WTC11 (cell line): ENCODE measurements around the gene DMBX1. TPM values are rescaled to one million over a fixed set of nuclear protein-coding genes. Genes with fewer than 3 reads are reported as not detected.

Experiments
- ATAC-seq: fragments of 200-7000 bp; cut with Tn5 transposase; 2 replicates; pipeline ENCODE4 v1.10.0; 2021; ENCODE audit warnings: mild to moderate bottlenecking, moderate library complexity
- CTCF ChIA-PET: fragments of 300-600 bp; sonication (Branson Sonifier 250); formaldehyde crosslinking; loops from one replicate; lab custom pipeline; 2021; ENCODE audit warnings: antibody characterized with exemption; lab: Charles Lee
- POLR2A ChIA-PET: fragments of 350-600 bp; sonication (Branson Sonifier 250); formaldehyde crosslinking; loops from one replicate; lab custom pipeline; 2021; ENCODE audit warnings: antibody characterized with exemption; lab: Charles Lee
- DNase-seq: peaks from one replicate; pipeline ENCODE4 v3.0.0; 2021; ENCODE audit warnings: low spot score
- H3K27ac Mint-ChIP-seq: 2 replicates; pipeline ENCODE4 v1.8.0; 2021; ENCODE audit warnings: mixed read lengths
- H3K27me3 Mint-ChIP-seq: 2 replicates; pipeline ENCODE4 v1.8.0; 2021; ENCODE audit warnings: low read depth, mild to moderate bottlenecking, moderate library complexity, mixed read lengths
- H3K36me3 Mint-ChIP-seq: 2 replicates; pipeline ENCODE4 v1.8.0; 2021; ENCODE audit warnings: mixed read lengths
- H3K4me1 Mint-ChIP-seq: 2 replicates; pipeline ENCODE4 v1.8.0; 2022; ENCODE audit warnings: mixed read lengths
- H3K4me3 Mint-ChIP-seq: 2 replicates; pipeline ENCODE4 v1.8.0; 2021; ENCODE audit warnings: mild to moderate bottlenecking, moderate library complexity, mixed read lengths
- H3K9me3 Mint-ChIP-seq: 2 replicates; pipeline ENCODE4 v1.8.0; 2021; ENCODE audit warnings: mixed read lengths
- CREM ChIP-seq: sonication (generic); formaldehyde crosslinking; IDR thresholded peaks from 2 replicates; pipeline ENCODE4 v1.8.1; 2022; ENCODE audit warnings: mild to moderate bottlenecking, missing genetic modification reagents, moderate library complexity
- ESRRA ChIP-seq: sonication (generic); formaldehyde crosslinking; IDR thresholded peaks from 2 replicates; pipeline ENCODE4 v1.8.1; 2022; ENCODE audit warnings: mild to moderate bottlenecking, missing genetic modification reagents, borderline replicate concordance
- ETV6 ChIP-seq: sonication (generic); formaldehyde crosslinking; IDR thresholded peaks from 2 replicates; pipeline ENCODE4 v1.8.1; 2022; ENCODE audit warnings: mild to moderate bottlenecking, missing genetic modification reagents
- FOXJ3 ChIP-seq: sonication (generic); formaldehyde crosslinking; IDR thresholded peaks from 2 replicates; pipeline ENCODE4 v1.9.0; 2021; ENCODE audit warnings: missing genetic modification reagents, mild to moderate bottlenecking, borderline replicate concordance
- JAZF1 ChIP-seq: fragments of 250-450 bp; sonication (Bioruptor Pico); IDR thresholded peaks from 2 replicates; pipeline ENCODE4 v1.9.0; 2021; ENCODE audit warnings: moderate library complexity, mild to moderate bottlenecking, inconsistent platforms
- OVOL2 ChIP-seq: fragments of 250-450 bp; sonication (Bioruptor Pico); IDR thresholded peaks from 2 replicates; pipeline ENCODE4 v1.9.0; 2021; ENCODE audit warnings: mild to moderate bottlenecking, borderline replicate concordance
- TCF7 ChIP-seq: sonication (generic); formaldehyde crosslinking; IDR thresholded peaks from 2 replicates; pipeline ENCODE4 v1.8.0; 2022; ENCODE audit warnings: mild to moderate bottlenecking, low read depth, missing genetic modification reagents, moderate library complexity
- TEAD1 ChIP-seq: sonication (generic); formaldehyde crosslinking; IDR thresholded peaks from 2 replicates; pipeline ENCODE4 v1.8.0; 2022; ENCODE audit warnings: mild to moderate bottlenecking, missing genetic modification reagents
- ZBTB21 ChIP-seq: sonication (generic); formaldehyde crosslinking; IDR thresholded peaks from 2 replicates; pipeline ENCODE4 v1.8.1; 2023; ENCODE audit warnings: mild to moderate bottlenecking, missing genetic modification reagents, borderline replicate concordance
- ZNF121 ChIP-seq: sonication (generic); formaldehyde crosslinking; IDR thresholded peaks from 2 replicates; pipeline ENCODE4 v1.8.0; 2023; ENCODE audit warnings: missing genetic modification reagents
- total RNA-seq: library from RNA; stranded (reverse); gene quantifications from 3 replicates; pipeline ENCODE4 v1.2.3, GENCODE V29; 2021
- TF ChIP-seq, protein P1 (sequence below): fragments of 250-450 bp; sonication (Bioruptor Pico); conservative IDR thresholded peaks from 2 replicates; pipeline ENCODE4 v1.9.0; 2021; ENCODE audit warnings: mild to moderate bottlenecking
- TF ChIP-seq, protein P2 (sequence below): fragments of 200-600 bp; IDR thresholded peaks from 2 replicates; pipeline ENCODE4 v1.8.0; 2022; ENCODE audit warnings: antibody characterized with exemption
- TF ChIP-seq, protein P3 (sequence below): sonication (generic); formaldehyde crosslinking; IDR thresholded peaks from 2 replicates; pipeline ENCODE4 v1.8.1; 2023; ENCODE audit warnings: mild to moderate bottlenecking, missing genetic modification reagents
- TF ChIP-seq, protein P4 (sequence below): sonication (generic); formaldehyde crosslinking; IDR thresholded peaks from 2 replicates; pipeline ENCODE4 v1.8.1; 2023; ENCODE audit warnings: mild to moderate bottlenecking, moderate library complexity, missing genetic modification reagents

The DMBX1 gene
- total RNA-seq, 1 experiment from 2014 or later, result 3.7 TPM

DNA sequence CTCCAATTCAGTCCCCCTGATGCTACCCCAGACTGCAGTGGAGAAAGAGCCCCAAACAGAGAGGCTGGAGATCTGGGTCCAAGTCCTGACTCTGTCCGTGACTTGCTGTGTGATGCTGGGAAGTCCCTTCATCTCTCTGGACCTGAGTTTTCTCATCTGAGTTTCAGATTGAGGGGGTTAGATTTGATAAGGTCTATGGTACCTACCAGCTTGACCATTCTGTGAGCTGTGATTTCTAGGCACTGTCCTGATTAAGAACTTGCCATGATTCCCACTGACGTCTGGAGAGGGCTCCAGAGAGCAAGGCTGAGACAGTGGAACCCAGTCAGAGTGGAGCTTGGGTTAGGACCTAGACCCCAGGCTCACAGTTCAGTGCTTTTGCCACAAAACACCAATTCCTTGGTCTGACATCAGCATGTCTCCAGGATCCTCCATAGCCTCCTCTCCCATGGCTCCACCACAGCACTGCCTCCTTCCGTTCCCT, 43.8 kb upstream of the DMBX1 start:
- Mint-ChIP-seq H3K4me1 (peaks cover 43% of the 10 kb centered on the region), H3K36me3 (no peaks in the 10 kb centered on the region), H3K9me3 (no peaks in the 10 kb centered on the region), H3K27me3 (peaks cover 79% of the 10 kb centered on the region), H3K27ac (no peak overlapping the region), H3K4me3 (no peak overlapping the region)
- ATAC-seq (no peak), DNase-seq (no peak)
- POLR2A ChIA-PET, result interaction anchor here (1.7 kb wide), 1 partner anchor 35 kb away, joined by 5 read pairs; no protein-coding TSS in a partner anchor
- TF ChIP-seq ZNF121 (CRISPR knock-in tag) (no peak), FOXJ3 (no peak), ESRRA (CRISPR knock-in tag) (no peak)
- TF ChIP-seq, protein P1, sequence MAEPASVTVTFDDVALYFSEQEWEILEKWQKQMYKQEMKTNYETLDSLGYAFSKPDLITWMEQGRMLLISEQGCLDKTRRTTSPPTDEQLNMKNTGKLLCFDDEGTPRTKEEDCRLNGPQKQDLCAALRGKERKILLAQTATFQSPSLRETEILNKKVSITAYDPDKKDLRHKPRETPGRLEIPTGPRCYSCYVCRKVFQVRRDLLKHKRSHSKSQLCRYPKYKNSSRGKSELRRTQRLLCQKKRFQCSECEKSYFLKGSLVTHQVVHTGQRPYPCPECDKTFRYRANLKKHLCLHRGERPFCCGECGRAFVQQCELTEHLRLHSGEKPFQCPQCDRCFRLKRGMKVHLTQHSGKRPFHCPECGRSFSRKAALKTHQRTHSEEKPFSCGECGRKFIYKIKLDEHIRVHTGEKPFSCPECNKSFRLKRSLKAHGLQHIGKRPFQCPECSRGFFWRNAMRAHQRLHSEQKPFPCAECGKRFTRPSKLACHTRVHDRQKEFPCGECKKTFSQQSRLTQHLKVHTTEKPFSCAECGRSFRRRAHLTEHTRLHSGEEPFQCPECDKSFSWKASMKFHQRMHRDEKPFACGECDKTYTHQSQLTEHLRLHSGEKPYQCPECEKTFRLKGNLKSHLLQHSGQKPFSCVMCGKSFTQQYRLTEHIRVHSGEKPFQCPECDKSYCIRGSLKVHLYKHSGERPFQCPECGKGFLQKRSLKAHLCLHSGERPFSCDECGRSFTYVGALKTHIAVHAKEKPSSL (CRISPR knock-in tag), result no peak
- CTCF ChIA-PET, result interaction anchor here (0.5 to 3.9 kb wide), 27 partner anchors 8 to 226 kb away, joined by 3 to 241 read pairs (median 16); partner anchors contain the start of genes DMBX1, KNCN, MKNK1 and MOB3C

DNA sequence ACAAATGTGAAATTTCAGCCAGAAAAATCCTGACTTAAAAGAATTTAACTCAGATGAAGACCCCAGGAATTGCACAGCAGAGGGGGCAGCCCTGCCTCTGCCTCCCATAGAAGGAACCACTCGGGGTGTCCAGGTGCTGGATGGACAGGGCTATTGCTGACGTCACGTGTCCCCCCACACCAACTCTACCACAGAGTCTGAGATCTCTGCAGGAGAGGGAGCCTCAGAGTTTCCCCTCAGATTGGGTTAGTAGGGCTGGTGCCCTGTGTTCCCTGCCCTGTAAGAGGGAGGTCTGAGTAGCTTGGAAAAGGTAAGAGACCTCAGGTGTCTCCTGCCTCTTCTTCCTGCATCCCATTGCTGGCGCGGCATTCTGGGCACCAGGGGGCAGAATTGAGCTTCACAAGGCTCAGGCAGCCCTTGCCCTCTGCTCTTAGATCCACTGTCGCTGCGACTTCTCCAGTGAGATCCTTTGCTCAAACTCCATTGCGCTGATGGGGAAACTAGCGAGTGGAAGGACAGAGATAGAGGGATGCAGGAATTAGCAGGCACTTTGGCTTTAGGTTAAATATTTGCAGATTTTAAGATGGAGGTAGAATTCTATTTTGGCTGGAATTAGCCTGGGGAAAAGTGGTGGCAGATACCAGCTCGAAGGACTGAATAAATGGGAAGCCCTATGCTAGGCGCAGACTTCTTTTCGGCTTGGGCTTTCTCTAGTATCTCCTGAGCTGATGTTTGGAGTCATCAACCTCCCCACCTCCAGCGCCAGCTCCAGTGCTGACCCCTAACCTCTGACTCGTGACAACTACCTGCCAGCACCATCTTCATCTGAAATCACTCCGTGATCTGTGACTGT, 42.8 kb upstream of the DMBX1 start:
- peak overlapping the region; percentile 61 for H3K4me3 Mint-ChIP-seq
- peaks cover 86% of the 10 kb centered on the region for H3K27me3 Mint-ChIP-seq
- DNase-seq, result peak; percentile 97
- no peaks in the 10 kb centered on the region for H3K9me3 Mint-ChIP-seq
- ATAC-seq, result peak; percentile 50
- POLR2A ChIA-PET, result interaction anchor here (0.9 to 1.7 kb wide), 4 partner anchors 34 to 158 kb away, joined by 3 to 5 read pairs (median 4); partner anchors contain the start of gene MKNK1
- TF ChIP-seq, protein P2, sequence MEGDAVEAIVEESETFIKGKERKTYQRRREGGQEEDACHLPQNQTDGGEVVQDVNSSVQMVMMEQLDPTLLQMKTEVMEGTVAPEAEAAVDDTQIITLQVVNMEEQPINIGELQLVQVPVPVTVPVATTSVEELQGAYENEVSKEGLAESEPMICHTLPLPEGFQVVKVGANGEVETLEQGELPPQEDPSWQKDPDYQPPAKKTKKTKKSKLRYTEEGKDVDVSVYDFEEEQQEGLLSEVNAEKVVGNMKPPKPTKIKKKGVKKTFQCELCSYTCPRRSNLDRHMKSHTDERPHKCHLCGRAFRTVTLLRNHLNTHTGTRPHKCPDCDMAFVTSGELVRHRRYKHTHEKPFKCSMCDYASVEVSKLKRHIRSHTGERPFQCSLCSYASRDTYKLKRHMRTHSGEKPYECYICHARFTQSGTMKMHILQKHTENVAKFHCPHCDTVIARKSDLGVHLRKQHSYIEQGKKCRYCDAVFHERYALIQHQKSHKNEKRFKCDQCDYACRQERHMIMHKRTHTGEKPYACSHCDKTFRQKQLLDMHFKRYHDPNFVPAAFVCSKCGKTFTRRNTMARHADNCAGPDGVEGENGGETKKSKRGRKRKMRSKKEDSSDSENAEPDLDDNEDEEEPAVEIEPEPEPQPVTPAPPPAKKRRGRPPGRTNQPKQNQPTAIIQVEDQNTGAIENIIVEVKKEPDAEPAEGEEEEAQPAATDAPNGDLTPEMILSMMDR, result peak; percentile 79
- TF ChIP-seq, protein P3, sequence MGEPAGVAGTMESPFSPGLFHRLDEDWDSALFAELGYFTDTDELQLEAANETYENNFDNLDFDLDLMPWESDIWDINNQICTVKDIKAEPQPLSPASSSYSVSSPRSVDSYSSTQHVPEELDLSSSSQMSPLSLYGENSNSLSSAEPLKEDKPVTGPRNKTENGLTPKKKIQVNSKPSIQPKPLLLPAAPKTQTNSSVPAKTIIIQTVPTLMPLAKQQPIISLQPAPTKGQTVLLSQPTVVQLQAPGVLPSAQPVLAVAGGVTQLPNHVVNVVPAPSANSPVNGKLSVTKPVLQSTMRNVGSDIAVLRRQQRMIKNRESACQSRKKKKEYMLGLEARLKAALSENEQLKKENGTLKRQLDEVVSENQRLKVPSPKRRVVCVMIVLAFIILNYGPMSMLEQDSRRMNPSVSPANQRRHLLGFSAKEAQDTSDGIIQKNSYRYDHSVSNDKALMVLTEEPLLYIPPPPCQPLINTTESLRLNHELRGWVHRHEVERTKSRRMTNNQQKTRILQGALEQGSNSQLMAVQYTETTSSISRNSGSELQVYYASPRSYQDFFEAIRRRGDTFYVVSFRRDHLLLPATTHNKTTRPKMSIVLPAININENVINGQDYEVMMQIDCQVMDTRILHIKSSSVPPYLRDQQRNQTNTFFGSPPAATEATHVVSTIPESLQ, result no peak
- TF ChIP-seq OVOL2 (CRISPR knock-in tag) (no peak), TCF7 (no peak), CREM (CRISPR knock-in tag) (0 out of 2 replicates have a peak, but pooled peaks have one; percentile 21), TEAD1 (peak; percentile 40; the same call in 1 of the 2 replicates), ZBTB21 (no peak), JAZF1 (CRISPR knock-in tag) (no peak), ETV6 (CRISPR knock-in tag) (0 out of 2 replicates have a peak, but pooled peaks have one; percentile 19), ZNF121 (CRISPR knock-in tag) (0 out of 2 replicates have a peak, but pooled peaks have one; percentile 3)
- TF ChIP-seq, protein P4, sequence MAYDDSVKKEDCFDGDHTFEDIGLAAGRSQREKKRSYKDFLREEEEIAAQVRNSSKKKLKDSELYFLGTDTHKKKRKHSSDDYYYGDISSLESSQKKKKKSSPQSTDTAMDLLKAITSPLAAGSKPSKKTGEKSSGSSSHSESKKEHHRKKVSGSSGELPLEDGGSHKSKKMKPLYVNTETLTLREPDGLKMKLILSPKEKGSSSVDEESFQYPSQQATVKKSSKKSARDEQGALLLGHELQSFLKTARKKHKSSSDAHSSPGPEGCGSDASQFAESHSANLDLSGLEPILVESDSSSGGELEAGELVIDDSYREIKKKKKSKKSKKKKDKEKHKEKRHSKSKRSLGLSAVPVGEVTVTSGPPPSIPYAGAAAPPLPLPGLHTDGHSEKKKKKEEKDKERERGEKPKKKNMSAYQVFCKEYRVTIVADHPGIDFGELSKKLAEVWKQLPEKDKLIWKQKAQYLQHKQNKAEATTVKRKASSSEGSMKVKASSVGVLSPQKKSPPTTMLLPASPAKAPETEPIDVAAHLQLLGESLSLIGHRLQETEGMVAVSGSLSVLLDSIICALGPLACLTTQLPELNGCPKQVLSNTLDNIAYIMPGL (CRISPR knock-in tag), result peak; percentile 63; the same call in 1 of the 2 replicates
- TF ChIP-seq, all 79 proteins: peak for 6
- Mint-ChIP-seq H3K27ac (no peak overlapping the region), H3K36me3 (no peaks in the 10 kb centered on the region), H3K4me1 (peaks cover 50% of the 10 kb centered on the region)
- CTCF ChIA-PET, result interaction anchor here (0.6 to 3.9 kb wide), 66 partner anchors 9 to 790 kb away, joined by 3 to 241 read pairs (median 6); partner anchors contain the start of genes DMBX1, EFCAB14, KNCN and MKNK1
